ENCODE results near the gene GZMB.
A peak's percentile ranks its signal among the peaks of the same experiment; 100 is the strongest.
"Not testable (repeated sequence)": the region's sequence is repeated elsewhere in the genome, so short reads cannot be mapped to it uniquely, and the experiment has no call there.

Gene GZMB

GRCh38 chr14:24634158-24634557, at the start of gene GZMB:
GZMB (minus strand) TSS chr14:24634190; CDS start chr14:24634160, 30 bp downstream.
- DNase-seq, result no peak

DNA sequence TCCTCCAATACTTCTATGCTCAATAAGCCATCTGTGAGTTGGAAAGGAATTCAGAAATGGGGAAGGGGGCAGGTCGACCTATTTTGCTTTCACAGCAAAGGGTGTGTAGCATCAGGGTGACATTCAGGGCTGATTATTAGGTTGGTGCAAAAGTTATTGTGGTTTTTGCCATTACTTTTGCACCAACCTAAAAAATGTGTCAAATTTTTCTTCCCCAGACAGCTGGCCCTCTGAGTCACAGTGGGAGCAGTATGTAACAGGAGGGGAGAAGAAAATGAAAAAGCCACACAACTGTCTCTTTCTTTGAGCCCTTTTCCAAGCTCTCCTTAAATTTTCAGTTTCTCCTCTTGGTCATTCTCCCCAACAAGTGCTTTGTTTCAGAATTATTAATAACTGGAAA, 47.1 kb upstream of the GZMB start:
- no peak for DNase-seq

GRCh38 chr14:24680516-24680915, 46.5 kb upstream of the GZMB start:
- no peak for DNase-seq

DNA sequence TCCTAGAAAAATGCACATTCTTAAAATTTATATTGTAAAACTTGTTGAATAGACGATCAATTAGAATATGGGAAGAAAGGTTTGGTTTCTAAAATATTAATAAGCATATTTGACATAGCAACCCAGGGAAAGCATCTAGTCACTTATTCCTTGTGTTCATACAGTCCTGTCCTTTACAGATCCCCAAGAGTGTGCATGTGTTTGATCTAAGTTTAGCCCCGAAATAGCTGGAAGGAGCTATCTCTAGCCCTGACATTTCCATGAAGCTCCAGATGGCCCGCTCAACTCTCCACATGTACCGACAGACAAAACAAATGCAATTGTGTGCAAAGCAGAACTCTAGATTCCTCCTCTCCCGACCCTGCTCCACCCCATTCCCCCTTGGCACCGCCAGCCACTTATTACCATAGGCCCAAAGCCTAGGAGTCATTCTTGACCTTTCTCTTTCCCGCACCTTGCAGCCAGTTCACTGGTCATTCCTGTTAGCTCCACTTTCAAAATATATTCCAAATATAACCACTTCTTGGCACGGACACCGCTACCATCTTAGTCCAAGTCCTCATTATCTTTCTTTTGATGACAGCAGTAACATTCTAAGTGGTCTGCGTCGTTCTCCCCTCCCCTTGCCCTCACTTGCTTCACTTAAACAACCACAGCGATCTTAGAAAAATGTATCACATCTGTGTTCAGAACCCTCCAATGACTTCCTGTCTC, 45.4 kb upstream of the GZMB start:
- no peak for DNase-seq

DNA sequence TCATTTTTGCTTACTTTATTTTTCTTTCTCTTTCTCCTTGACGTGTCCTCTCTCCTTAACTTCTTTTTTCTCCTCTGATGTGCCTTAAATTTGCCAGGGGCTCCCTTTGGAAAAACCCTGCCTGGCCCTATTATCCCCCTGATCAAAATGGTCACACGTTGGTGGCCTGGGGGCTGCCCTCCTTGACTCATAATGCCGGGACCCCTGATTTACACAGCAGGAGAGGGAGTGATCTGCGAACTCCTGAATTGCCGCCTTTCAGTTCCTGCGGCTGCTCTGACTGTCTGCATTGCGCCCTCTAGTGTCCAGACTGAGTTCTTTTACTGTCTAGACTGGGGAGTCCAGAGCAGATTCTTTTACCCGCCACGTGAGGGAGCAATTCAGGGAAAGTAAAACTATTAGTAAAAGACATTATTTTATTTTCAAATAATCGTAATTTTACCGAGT, 44.8 kb upstream of the GZMB start:
- peak; percentile 67 to 90 for DNase-seq

DNA sequence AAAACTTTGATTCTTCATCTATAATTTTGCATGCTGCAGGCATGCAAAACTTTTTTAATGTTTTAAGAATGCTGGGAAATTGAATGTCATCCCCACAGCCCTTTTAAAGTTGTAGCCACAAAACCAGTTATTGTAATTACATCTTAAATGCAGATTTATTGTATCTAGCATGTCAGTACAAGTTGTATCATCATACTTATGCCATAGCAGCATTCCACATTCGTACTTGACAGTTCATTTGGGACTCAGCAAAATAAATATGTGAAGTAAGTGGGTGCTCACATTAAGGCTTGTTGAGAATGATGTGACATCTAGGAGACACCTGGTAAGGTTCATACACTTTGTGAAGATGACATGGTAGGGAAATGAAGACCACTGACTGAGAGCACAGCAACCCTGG, 44.0 kb upstream of the GZMB start:
- DNase-seq, result no peak

DNA sequence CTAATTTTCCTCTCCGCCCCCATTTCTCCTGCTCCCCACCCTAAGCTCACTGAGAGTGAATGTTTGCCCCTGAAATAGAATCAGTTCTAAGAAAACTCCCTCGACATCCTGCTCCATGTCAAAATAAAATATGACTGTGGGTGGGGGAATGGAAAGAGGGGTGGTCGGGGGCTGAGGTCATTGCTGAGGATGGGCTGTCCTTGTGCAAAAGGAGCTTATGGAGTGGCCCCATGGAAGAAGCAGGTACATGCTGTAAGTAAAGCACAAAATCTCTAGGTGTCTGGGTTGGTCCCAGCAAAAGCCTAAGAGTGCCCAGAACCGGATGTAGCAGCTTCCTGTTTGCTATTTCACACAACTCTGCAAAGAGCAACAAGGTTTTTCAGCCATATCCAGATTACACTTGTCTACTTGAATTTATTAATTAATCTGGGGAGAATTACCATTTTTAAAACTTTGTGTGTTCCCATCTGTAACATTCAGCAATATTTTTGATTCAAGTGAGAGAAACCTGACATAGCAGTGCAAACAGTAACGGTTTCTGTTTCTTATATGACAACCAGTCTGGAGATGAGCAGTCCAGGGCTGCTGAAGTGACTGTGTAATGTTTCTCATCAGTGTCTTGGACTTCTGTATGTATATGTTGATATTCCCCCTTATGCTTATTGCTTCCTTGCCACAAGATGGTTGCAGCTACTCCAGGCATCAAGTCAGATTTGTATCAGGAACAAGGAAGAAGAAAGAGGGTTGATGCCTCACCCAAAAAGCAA, 40.4 kb upstream of the GZMB start:
- no peak for DNase-seq

- DNase-seq, result no peak
Observed at GRCh38 chr14:24673534-24674203, 39.7 kb upstream of the GZMB start.

DNA sequence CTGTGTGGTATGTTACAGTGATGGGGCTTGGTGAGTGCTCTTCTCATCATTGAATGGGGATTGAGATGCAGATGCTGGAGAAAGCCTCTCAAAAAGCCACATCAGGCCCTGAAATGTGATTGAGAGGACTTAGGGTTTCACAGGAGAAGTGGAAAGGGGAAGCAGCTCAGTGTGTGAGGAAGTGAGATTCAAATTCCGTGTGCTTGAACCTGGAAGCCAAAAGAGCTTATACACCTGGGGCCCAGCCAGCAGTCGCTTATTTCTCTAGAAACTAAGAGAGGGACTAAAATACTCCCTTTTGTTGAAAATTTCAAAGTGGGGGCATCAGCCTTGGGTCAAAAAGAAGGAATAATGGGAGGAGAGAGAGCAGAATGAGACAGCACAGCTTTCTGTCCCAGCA, 39.1 kb upstream of the GZMB start:
- no peak for DNase-seq

DNA sequence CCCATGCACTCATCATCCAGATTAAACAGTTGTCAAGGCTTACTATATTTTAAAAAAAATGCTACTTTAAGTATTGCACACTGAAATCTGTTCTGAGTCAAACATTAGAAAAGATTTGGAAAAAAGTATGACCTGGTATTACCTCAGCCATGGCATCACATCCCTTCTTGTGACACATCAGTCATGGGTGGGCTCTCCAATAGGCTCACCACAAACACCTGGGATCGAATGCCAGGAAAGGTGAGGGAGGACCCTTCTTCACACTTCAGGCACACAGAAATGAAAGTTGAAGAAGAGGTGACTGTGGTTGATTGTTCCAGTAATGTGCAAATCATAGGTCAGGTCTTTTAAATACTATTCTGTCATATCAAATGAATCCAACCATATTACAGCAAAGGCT, 36.6 kb upstream of the GZMB start:
- no peak for DNase-seq

- DNase-seq, result no peak
Observed at GRCh38 chr14:24669651-24670050, 35.7 kb upstream of the GZMB start.

DNA sequence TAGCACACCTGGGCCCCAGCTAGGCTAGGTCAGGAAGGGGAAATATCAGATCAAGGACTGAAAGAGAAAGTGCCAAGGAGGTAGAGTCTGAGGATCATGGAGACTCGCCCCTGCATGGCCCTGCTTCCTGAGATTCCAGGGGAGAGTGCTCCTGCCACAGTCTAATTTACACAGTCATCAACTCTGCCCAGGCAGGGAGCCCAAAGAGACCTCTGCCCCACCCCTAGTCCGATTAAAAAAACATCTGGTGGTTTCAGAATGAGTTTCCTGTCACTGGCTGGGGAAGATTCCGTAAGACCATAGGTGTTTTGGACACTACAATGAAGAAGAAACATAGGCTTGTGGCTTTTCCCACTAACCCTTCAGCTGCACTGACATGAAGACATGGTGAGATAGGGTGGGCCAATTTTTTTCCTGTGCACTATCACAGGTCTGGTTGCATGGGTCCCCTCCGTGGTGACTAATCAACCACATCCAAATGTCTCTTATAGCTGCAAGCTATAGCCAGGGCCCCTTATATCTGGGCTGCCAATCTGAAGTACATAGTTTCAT, 31.5 kb upstream of the GZMB start:
- no peak for DNase-seq

GRCh38 chr14:24664366-24664765, 30.4 kb upstream of the GZMB start:
- DNase-seq, result no peak

- no peak for DNase-seq
Observed at GRCh38 chr14:24662753-24663152, 28.8 kb upstream of the GZMB start.

- DNase-seq, result no peak
Observed at GRCh38 chr14:24659916-24660570, 26.1 kb upstream of the GZMB start.

- not testable (repeated sequence) for DNase-seq
Observed at GRCh38 chr14:24648361-24648760, 14.4 kb upstream of the GZMB start.

DNA sequence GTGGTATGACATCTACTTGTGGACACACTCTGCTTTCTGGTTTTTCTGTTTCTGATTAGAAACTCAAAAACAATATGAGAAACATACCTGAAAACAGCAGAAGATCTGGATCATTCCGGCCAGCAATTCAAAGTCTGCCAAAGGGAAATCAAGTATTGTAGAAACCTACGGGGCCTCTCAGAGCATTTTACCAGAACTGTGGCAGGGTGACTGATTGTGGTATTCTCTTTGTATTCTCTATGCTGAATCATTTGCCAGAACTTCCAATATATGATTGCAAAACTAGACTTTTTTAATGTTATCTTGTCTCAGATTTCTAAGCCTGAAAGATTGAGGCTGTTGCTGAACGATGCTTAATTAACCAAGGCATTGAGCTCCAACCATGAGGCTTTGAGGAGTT, 5.9 kb upstream of the GZMB start:
- DNase-seq, result no peak

GRCh38 chr14:24639270-24639669, 5.3 kb upstream of the GZMB start:
- DNase-seq, result no peak

DNA sequence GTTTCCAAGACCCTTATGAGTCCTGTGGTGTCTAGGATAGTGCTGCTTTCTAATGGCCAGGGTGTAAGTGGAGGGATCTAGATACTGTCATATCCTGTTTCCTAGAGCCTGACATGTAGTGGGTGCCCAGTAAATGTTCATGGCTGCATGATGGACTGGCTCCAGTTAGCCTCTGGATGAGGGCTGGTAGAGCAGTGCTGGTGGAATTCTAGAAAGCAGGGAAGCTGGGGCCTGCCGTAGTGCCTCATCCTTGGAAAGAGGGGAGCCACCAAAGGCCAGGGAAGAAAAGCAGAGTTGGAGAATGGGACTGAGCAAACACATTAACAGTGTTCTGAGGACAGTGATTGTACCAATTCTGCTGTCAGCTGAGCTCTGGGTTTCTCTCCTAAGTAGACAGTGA, 637 bp downstream of the GZMB start:
- DNase-seq, result no peak

DNA sequence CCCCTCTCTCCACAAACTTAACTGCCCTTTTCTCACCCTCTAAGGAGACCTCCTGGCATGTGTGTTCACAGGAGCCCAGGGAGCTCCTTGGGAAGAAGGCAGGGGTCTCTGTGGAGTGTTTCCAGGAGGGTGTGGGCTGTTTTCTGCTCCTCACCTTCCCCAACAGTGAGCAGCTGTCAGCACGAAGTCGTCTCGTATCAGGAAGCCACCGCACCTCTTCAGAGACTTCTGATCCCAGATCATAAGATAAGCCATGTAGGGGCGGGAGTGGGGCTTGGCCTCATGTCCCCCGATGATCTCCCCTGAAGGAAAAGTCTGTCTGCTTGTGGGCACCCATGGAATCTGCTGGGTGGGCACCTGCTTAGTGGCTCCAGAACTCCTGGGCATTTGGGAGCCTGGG, 1.2 kb downstream of the GZMB start:
- no peak for DNase-seq

- DNase-seq, result no peak
Observed at GRCh38 chr14:24632336-24632735, 1.7 kb downstream of the GZMB start.

- no peak for DNase-seq
Observed at GRCh38 chr14:24631749-24632335, 2.1 kb downstream of the GZMB start.
